ENCODE measurements around the gene MPZL1. TPM values are rescaled to one million over a fixed set of nuclear protein-coding genes. Genes with fewer than 3 reads are reported as not detected.

The MPZL1 gene
- total RNA-seq, 1 donor from 2014 or later, result 36.7 TPM

GRCh38 chr1:167701510-167701909 lies 20.3 kb upstream of the MPZL1 start:
- H3K4me1 Mint-ChIP-seq (ENCODE audit: low read depth), result peaks cover 6% of the 10 kb centered on the region
- peaks cover 77% of the 10 kb centered on the region for H3K36me3 Mint-ChIP-seq (ENCODE audit: low read depth)
- H3K27ac Mint-ChIP-seq, result peak overlapping the region; percentile 8
- intact Hi-C loops (cut with micrococcal nuclease), result no loop called here
- H3K9me3 Mint-ChIP-seq, result no peaks in the 10 kb centered on the region
- DNase-seq (ENCODE audit: low spot score), result no peak
- H3K27me3 Mint-ChIP-seq (ENCODE audit: low read depth), result no peaks in the 10 kb centered on the region
- no peak overlapping the region for H3K4me3 Mint-ChIP-seq (ENCODE audit: low read depth)

DNA sequence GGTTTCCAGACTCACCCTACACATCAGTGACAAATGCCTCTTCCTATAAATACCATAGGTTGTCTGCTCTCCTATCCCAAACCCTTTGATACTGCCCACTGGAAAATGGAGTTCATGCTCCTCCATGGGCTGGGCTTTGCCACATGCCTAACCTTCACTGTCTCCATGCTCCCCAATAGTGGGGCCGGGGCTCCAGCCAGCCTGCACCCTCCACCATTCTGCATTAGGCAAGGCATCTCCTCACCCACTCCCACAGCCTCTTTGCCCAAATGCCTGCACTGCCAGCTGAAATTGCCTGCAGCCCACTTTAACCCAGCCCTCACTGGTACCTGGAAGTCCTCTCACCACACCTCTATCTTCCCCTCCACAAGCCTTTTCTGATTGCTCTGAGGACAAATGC lies 18.2 kb upstream of the MPZL1 start:
- Mint-ChIP-seq H3K4me3 (ENCODE audit: low read depth) (no peak overlapping the region), H3K27me3 (ENCODE audit: low read depth) (no peaks in the 10 kb centered on the region), H3K27ac (no peak overlapping the region), H3K36me3 (ENCODE audit: low read depth) (peaks cover 69% of the 10 kb centered on the region), H3K4me1 (ENCODE audit: low read depth) (peaks cover 7% of the 10 kb centered on the region), H3K9me3 (no peaks in the 10 kb centered on the region)
- no peak for DNase-seq (ENCODE audit: low spot score)
- intact Hi-C loops (cut with micrococcal nuclease), result no loop called here

DNA sequence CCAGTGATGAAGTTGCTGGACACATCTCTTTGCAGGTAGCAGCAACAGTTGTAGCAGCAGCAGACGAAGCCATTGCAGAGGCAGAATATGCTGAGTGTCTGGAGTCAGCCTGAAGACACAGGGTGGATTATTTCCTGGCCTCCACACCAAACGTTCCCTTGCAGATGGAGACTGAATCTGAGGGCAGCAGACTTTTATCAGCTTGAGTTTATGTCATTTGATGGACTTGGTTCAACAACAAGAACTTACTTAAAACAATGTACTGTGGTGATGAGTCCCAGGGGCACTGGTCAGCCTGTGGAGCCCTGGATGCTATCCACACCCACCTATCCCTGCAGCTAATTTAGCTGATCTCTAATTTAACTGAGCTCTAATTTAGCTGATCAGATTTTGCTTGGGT lies 17.1 kb upstream of the MPZL1 start:
- Mint-ChIP-seq H3K9me3 (no peaks in the 10 kb centered on the region), H3K27ac (no peak overlapping the region), H3K4me3 (ENCODE audit: low read depth) (no peak overlapping the region), H3K36me3 (ENCODE audit: low read depth) (peaks cover 62% of the 10 kb centered on the region), H3K27me3 (ENCODE audit: low read depth) (no peaks in the 10 kb centered on the region), H3K4me1 (ENCODE audit: low read depth) (peaks cover 11% of the 10 kb centered on the region)
- no peak for DNase-seq (ENCODE audit: low spot score)
- intact Hi-C loops (cut with micrococcal nuclease), result no loop called here

GRCh38 chr1:167705250-167705649 lies 16.5 kb upstream of the MPZL1 start:
- no peak overlapping the region for H3K27ac Mint-ChIP-seq
- no peak overlapping the region for H3K4me3 Mint-ChIP-seq (ENCODE audit: low read depth)
- no peaks in the 10 kb centered on the region for H3K27me3 Mint-ChIP-seq (ENCODE audit: low read depth)
- peaks cover 56% of the 10 kb centered on the region for H3K36me3 Mint-ChIP-seq (ENCODE audit: low read depth)
- peaks cover 8% of the 10 kb centered on the region for H3K4me1 Mint-ChIP-seq (ENCODE audit: low read depth)
- H3K9me3 Mint-ChIP-seq, result no peaks in the 10 kb centered on the region
- no peak for DNase-seq (ENCODE audit: low spot score)
- intact Hi-C loops (cut with micrococcal nuclease), result no loop called here

GRCh38 chr1:167706363-167706762 lies 15.4 kb upstream of the MPZL1 start:
- peaks cover 56% of the 10 kb centered on the region for H3K36me3 Mint-ChIP-seq (ENCODE audit: low read depth)
- no peaks in the 10 kb centered on the region for H3K27me3 Mint-ChIP-seq (ENCODE audit: low read depth)
- intact Hi-C loops (cut with micrococcal nuclease), result no loop called here
- H3K27ac Mint-ChIP-seq, result peak overlapping the region; percentile 50
- H3K4me1 Mint-ChIP-seq (ENCODE audit: low read depth), result peaks cover 8% of the 10 kb centered on the region
- DNase-seq (ENCODE audit: low spot score), result no peak
- H3K4me3 Mint-ChIP-seq (ENCODE audit: low read depth), result no peak overlapping the region
- H3K9me3 Mint-ChIP-seq, result no peaks in the 10 kb centered on the region

- Mint-ChIP-seq H3K9me3 (no peaks in the 10 kb centered on the region), H3K36me3 (ENCODE audit: low read depth) (peaks cover 50% of the 10 kb centered on the region), H3K4me1 (ENCODE audit: low read depth) (peaks cover 8% of the 10 kb centered on the region), H3K27me3 (ENCODE audit: low read depth) (peaks cover 4% of the 10 kb centered on the region), H3K27ac (no peak overlapping the region), H3K4me3 (ENCODE audit: low read depth) (no peak overlapping the region)
- no peak for DNase-seq (ENCODE audit: low spot score)
- intact Hi-C loops (cut with micrococcal nuclease), result no loop called here
These were observed 14.6 kb upstream of the MPZL1 start for GRCh38 chr1:167706931-167707877.

DNA sequence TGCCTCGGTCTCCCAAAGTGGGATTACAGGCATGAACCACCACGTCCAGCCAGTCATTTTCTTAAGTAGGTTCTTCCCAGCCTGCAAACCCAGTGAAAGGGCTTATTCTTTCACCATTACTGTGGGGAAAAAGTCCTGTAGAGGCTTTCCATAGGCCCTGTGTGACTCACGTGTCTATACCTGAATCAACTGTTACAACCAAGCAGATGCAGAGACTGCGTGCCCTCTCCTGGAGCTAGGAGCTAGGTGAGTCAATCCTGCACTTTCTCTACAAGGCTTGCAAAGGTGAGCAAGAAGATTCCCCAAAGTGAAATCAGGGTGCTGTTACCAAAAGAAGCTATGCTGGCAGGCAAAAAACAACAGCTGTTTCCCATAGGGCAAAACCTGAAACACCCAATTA lies 13.8 kb upstream of the MPZL1 start:
- no peak overlapping the region for H3K27ac Mint-ChIP-seq
- peaks cover 47% of the 10 kb centered on the region for H3K36me3 Mint-ChIP-seq (ENCODE audit: low read depth)
- peaks cover 8% of the 10 kb centered on the region for H3K4me1 Mint-ChIP-seq (ENCODE audit: low read depth)
- H3K27me3 Mint-ChIP-seq (ENCODE audit: low read depth), result peaks cover 4% of the 10 kb centered on the region
- H3K4me3 Mint-ChIP-seq (ENCODE audit: low read depth), result no peak overlapping the region
- DNase-seq (ENCODE audit: low spot score), result no peak
- intact Hi-C loops (cut with micrococcal nuclease), result no loop called here
- H3K9me3 Mint-ChIP-seq, result no peaks in the 10 kb centered on the region

DNA sequence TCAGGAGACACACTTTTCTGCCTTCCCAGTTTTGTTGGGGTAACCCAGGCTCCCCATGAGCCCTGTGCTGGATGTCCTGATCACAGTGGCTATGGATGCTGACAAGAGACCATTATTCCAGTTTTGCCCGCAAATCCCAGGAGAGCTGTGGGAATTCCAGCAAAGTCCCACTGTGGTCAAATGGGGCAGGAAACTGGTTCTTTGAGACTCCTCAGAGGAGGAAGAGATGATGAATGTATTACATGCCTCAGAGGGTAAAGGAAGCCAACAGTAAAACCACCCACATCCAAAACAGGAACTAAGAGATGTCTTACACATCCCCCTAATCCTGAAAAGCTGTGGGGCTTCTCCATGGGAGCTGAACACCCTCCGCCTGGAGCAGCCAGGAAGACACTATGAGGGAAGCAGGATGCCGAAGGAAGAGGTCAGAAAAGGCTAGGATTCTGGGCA lies 12.8 kb upstream of the MPZL1 start:
- intact Hi-C loops (cut with micrococcal nuclease), result no loop called here
- H3K4me3 Mint-ChIP-seq (ENCODE audit: low read depth), result no peak overlapping the region
- H3K9me3 Mint-ChIP-seq, result no peaks in the 10 kb centered on the region
- peaks cover 36% of the 10 kb centered on the region for H3K36me3 Mint-ChIP-seq (ENCODE audit: low read depth)
- H3K4me1 Mint-ChIP-seq (ENCODE audit: low read depth), result peaks cover 14% of the 10 kb centered on the region
- no peak overlapping the region for H3K27ac Mint-ChIP-seq
- peaks cover 4% of the 10 kb centered on the region for H3K27me3 Mint-ChIP-seq (ENCODE audit: low read depth)
- no peak for DNase-seq (ENCODE audit: low spot score)

DNA sequence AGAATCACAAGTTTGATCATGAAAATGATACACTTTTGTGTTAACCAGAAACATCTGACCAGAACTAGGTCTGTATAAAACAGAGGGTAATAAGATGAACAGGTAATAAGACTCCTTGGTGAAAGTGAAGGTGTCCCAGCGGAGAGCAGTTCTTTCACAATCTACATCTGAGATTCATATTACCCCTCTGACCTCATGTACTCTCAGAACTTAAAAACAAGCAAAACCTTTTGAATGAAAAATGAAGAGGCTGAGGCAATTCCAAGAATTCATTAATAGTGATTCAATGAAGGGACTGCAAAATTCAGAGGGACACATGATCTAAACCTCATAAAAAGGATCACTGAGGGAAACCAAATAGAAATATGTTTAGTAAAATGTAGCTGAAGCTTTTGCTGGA lies 10.9 kb upstream of the MPZL1 start:
- intact Hi-C loops (cut with micrococcal nuclease), result no loop called here
- peaks cover 19% of the 10 kb centered on the region for H3K36me3 Mint-ChIP-seq (ENCODE audit: low read depth)
- H3K4me3 Mint-ChIP-seq (ENCODE audit: low read depth), result no peak overlapping the region
- H3K27me3 Mint-ChIP-seq (ENCODE audit: low read depth), result peaks cover 4% of the 10 kb centered on the region
- peaks cover 16% of the 10 kb centered on the region for H3K4me1 Mint-ChIP-seq (ENCODE audit: low read depth)
- no peaks in the 10 kb centered on the region for H3K9me3 Mint-ChIP-seq
- no peak for DNase-seq (ENCODE audit: low spot score)
- H3K27ac Mint-ChIP-seq, result no peak overlapping the region

GRCh38 chr1:167711797-167712196 lies 10.0 kb upstream of the MPZL1 start:
- H3K9me3 Mint-ChIP-seq, result no peaks in the 10 kb centered on the region
- H3K36me3 Mint-ChIP-seq (ENCODE audit: low read depth), result peaks cover 13% of the 10 kb centered on the region
- peaks cover 16% of the 10 kb centered on the region for H3K4me1 Mint-ChIP-seq (ENCODE audit: low read depth)
- no peak for DNase-seq (ENCODE audit: low spot score)
- intact Hi-C loops (cut with micrococcal nuclease), result no loop called here
- no peak overlapping the region for H3K27ac Mint-ChIP-seq
- H3K27me3 Mint-ChIP-seq (ENCODE audit: low read depth), result peaks cover 4% of the 10 kb centered on the region
- H3K4me3 Mint-ChIP-seq (ENCODE audit: low read depth), result no peak overlapping the region

DNA sequence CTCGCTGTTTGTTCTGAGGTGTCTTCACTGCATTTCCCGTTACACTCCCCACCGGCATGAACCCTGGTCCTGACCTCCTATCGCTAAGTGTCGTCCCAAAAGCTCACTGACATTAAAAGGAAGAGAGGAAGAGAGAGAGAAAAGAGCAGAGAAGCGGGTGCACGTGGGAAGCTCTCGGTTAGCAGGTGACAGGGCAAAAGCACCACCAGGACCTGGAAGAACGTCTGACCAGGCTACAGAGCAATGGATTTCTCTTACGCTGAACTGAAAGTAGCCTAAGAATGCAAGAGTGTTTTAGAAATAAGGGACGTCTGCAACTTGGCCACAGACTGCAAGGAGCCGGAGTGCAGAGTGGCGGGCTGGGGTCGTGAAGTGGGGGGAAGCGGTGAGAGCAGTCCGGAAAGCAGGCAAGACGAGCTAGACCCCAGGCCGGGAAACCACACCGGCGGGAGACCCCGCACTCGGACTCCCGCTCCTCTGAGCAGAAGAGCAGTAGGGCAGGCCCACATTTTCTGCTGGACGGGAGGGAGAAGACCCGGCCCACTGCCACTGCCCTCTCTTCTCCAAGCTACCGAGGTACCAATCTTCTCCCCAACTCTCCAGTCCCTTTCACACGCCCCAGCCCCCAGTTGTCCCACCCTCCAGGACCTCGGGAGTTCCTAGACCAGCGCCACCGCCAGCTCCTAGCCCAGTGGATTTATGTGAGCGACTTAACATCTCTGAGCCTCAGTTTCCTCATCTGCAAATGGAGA lies 8.3 kb upstream of the MPZL1 start:
- Mint-ChIP-seq H3K9me3 (no peaks in the 10 kb centered on the region), H3K27ac (peak overlapping the region; percentile 76), H3K36me3 (ENCODE audit: low read depth) (peaks cover 3% of the 10 kb centered on the region), H3K27me3 (ENCODE audit: low read depth) (peaks cover 4% of the 10 kb centered on the region), H3K4me3 (ENCODE audit: low read depth) (peak overlapping the region; percentile 87), H3K4me1 (ENCODE audit: low read depth) (peaks cover 23% of the 10 kb centered on the region)
- DNase-seq (ENCODE audit: low spot score), result no peak
- intact Hi-C loops (cut with micrococcal nuclease), result loop anchor here (1.0 to 2.0 kb wide), 3 partner anchors 91 to 491 kb away; partner anchors contain the start of gene DCAF6

- peaks cover 21% of the 10 kb centered on the region for H3K4me1 Mint-ChIP-seq (ENCODE audit: low read depth)
- H3K4me3 Mint-ChIP-seq (ENCODE audit: low read depth), result peak overlapping the region; percentile 87
- DNase-seq (ENCODE audit: low spot score), result no peak
- peaks cover 4% of the 10 kb centered on the region for H3K27me3 Mint-ChIP-seq (ENCODE audit: low read depth)
- peak overlapping the region; percentile 60 for H3K27ac Mint-ChIP-seq
- intact Hi-C loops (cut with micrococcal nuclease), result loop anchor here (1.0 to 2.0 kb wide), 3 partner anchors 91 to 491 kb away; partner anchors contain the start of gene DCAF6
- no peaks in the 10 kb centered on the region for H3K36me3 Mint-ChIP-seq (ENCODE audit: low read depth)
- no peaks in the 10 kb centered on the region for H3K9me3 Mint-ChIP-seq
These were observed 7.7 kb upstream of the MPZL1 start for GRCh38 chr1:167714098-167714438.

Measured in activated T-helper 2 cell treated with anti-CD3 and anti-CD28 coated beads, Interferon-gamma antibody, Interleukin-2, Interleukin-4, amounts not matched to agents 10 μg/mL and 5 μg/mL and 100 μg/mL, durations not matched to agents 14 hours and 24 hours and 36 hours (primary cell).